ENCODE results near the gene KHDRBS2.

GRCh38 chr6:62043084-62043483 is 242.9 kb downstream of the KHDRBS2 start:
- no peak for TF ChIP-seq CTCF (IDR thresholded peaks at IDR 0.05)
- TF ChIP-seq NR2C2 (CRISPR knock-in tag; IDR thresholded peaks at IDR 0.05) = no peak
- TF ChIP-seq TEAD4 (CRISPR knock-in tag; IDR thresholded peaks at IDR 0.05) = no peak
- TF ChIP-seq ELF4 (CRISPR knock-in tag; IDR thresholded peaks at IDR 0.05; ENCODE audit: low read depth) = no peak
- TF ChIP-seq NFYB (CRISPR knock-in tag; conservative IDR thresholded peaks at IDR 0.05; ENCODE audit: low read depth) = no peak
- TF ChIP-seq CBFB (CRISPR knock-in tag; IDR thresholded peaks at IDR 0.05; ENCODE audit: low read depth) = no peak
- TF ChIP-seq ZBTB43 (CRISPR knock-in tag; IDR thresholded peaks at IDR 0.05) = no peak
- TF ChIP-seq ZNF317 (CRISPR knock-in tag; IDR thresholded peaks at IDR 0.05; ENCODE audit: borderline replicate concordance, low read depth) = no peak
- no peak for TF ChIP-seq PREB (CRISPR knock-in tag; IDR thresholded peaks at IDR 0.05; ENCODE audit: borderline replicate concordance)
- no peak for TF ChIP-seq FOXJ3 (CRISPR knock-in tag; IDR thresholded peaks at IDR 0.05; ENCODE audit: borderline replicate concordance)
